ENCODE results near the gene RAPGEF4. TPM values are rescaled to one million over a fixed set of nuclear protein-coding genes. Genes with fewer than 3 reads are reported as not detected.

Gene RAPGEF4
- total RNA-seq, 1 donor from 2014 or later: 0.91 TPM

- DNase-seq (ENCODE audit: low spot score): peak; percentile 44
- Mint-ChIP-seq H3K27ac (peak within 1 kb of the TSS; percentile 75), H3K36me3 (ENCODE audit: low read depth) (peaks cover 6% of the 10 kb centered on the region), H3K4me3 (ENCODE audit: low read depth) (peak within 1 kb of the TSS; percentile 82), H3K4me1 (ENCODE audit: low read depth) (peaks cover 29% of the 10 kb centered on the region), H3K9me3 (no peaks in the 10 kb centered on the region), H3K27me3 (ENCODE audit: low read depth) (peaks cover 30% of the 10 kb centered on the region)
- intact Hi-C loops (cut with micrococcal nuclease): loop anchor here (1.0 to 5.0 kb wide), 3 partner anchors 57 to 134 kb away; no protein-coding TSS in a partner anchor
These were observed 340.3 kb downstream of the RAPGEF4 start, which contains the start of gene MAP3K20 for GRCh38 chr2:173075781-173076580. MAP3K20 (plus strand) TSS chr2:173075846; CDS start chr2:173091032, 15,186 bp downstream.

GRCh38 chr2:173076581-173077345 is 341.1 kb downstream of the RAPGEF4 start:
- H3K27me3 Mint-ChIP-seq (ENCODE audit: low read depth): peaks cover 31% of the 10 kb centered on the region
- H3K36me3 Mint-ChIP-seq (ENCODE audit: low read depth): peaks cover 11% of the 10 kb centered on the region
- peaks cover 29% of the 10 kb centered on the region for H3K4me1 Mint-ChIP-seq (ENCODE audit: low read depth)
- H3K9me3 Mint-ChIP-seq: no peaks in the 10 kb centered on the region
- H3K4me3 Mint-ChIP-seq (ENCODE audit: low read depth): peak overlapping the region; percentile 82
- DNase-seq (ENCODE audit: low spot score): no peak
- intact Hi-C loops (cut with micrococcal nuclease): loop anchor here (1.0 to 5.0 kb wide), 3 partner anchors 56 to 134 kb away; no protein-coding TSS in a partner anchor
- H3K27ac Mint-ChIP-seq: peak overlapping the region; percentile 75

- no peak overlapping the region for H3K27ac Mint-ChIP-seq
- H3K4me3 Mint-ChIP-seq (ENCODE audit: low read depth): peak overlapping the region; percentile 82
- peaks cover 29% of the 10 kb centered on the region for H3K4me1 Mint-ChIP-seq (ENCODE audit: low read depth)
- peaks cover 25% of the 10 kb centered on the region for H3K27me3 Mint-ChIP-seq (ENCODE audit: low read depth)
- peaks cover 17% of the 10 kb centered on the region for H3K36me3 Mint-ChIP-seq (ENCODE audit: low read depth)
- DNase-seq (ENCODE audit: low spot score): no peak
- no peaks in the 10 kb centered on the region for H3K9me3 Mint-ChIP-seq
- intact Hi-C loops (cut with micrococcal nuclease): loop anchor here (2.0 to 5.0 kb wide), 2 partner anchors 55 to 75 kb away; no protein-coding TSS in a partner anchor
These were observed 342.0 kb downstream of the RAPGEF4 start for GRCh38 chr2:173077506-173078177.

- H3K4me3 Mint-ChIP-seq (ENCODE audit: low read depth): no peak overlapping the region
- DNase-seq (ENCODE audit: low spot score): no peak
- intact Hi-C loops (cut with micrococcal nuclease): loop anchor here (5.0 kb wide), 1 partner anchor 73 kb away; no protein-coding TSS in a partner anchor
- H3K27ac Mint-ChIP-seq: no peak overlapping the region
- no peaks in the 10 kb centered on the region for H3K9me3 Mint-ChIP-seq
- peaks cover 17% of the 10 kb centered on the region for H3K36me3 Mint-ChIP-seq (ENCODE audit: low read depth)
- peaks cover 29% of the 10 kb centered on the region for H3K4me1 Mint-ChIP-seq (ENCODE audit: low read depth)
- peaks cover 22% of the 10 kb centered on the region for H3K27me3 Mint-ChIP-seq (ENCODE audit: low read depth)
These were observed 343.5 kb downstream of the RAPGEF4 start for GRCh38 chr2:173079141-173079540.

- peaks cover 17% of the 10 kb centered on the region for H3K36me3 Mint-ChIP-seq (ENCODE audit: low read depth)
- intact Hi-C loops (cut with micrococcal nuclease): loop anchor here (5.0 kb wide), 1 partner anchor 72 kb away; no protein-coding TSS in a partner anchor
- no peaks in the 10 kb centered on the region for H3K9me3 Mint-ChIP-seq
- peaks cover 22% of the 10 kb centered on the region for H3K4me1 Mint-ChIP-seq (ENCODE audit: low read depth)
- DNase-seq (ENCODE audit: low spot score): no peak
- no peak overlapping the region for H3K27ac Mint-ChIP-seq
- no peak overlapping the region for H3K4me3 Mint-ChIP-seq (ENCODE audit: low read depth)
- H3K27me3 Mint-ChIP-seq (ENCODE audit: low read depth): peaks cover 21% of the 10 kb centered on the region
These were observed 344.6 kb downstream of the RAPGEF4 start for GRCh38 chr2:173079973-173080860.

- H3K4me3 Mint-ChIP-seq (ENCODE audit: low read depth): no peak overlapping the region
- intact Hi-C loops (cut with micrococcal nuclease): no loop called here
These were observed 351.0 kb downstream of the RAPGEF4 start for GRCh38 chr2:173086518-173087213.

GRCh38 chr2:173087214-173087581 is 351.6 kb downstream of the RAPGEF4 start:
- Mint-ChIP-seq H3K4me3 (ENCODE audit: low read depth) (no peak overlapping the region), H3K9me3 (no peaks in the 10 kb centered on the region), H3K36me3 (ENCODE audit: low read depth) (peaks cover 6% of the 10 kb centered on the region), H3K27me3 (ENCODE audit: low read depth) (peaks cover 22% of the 10 kb centered on the region), H3K4me1 (ENCODE audit: low read depth) (no peaks in the 10 kb centered on the region), H3K27ac (no peak overlapping the region)
- intact Hi-C loops (cut with micrococcal nuclease): no loop called here
- no peak for DNase-seq (ENCODE audit: low spot score)

More at GRCh38 chr2:173086518-173087213, 351.0 kb downstream of the RAPGEF4 start:
- no peak for DNase-seq (ENCODE audit: low spot score)
- Mint-ChIP-seq H3K36me3 (ENCODE audit: low read depth) (peaks cover 6% of the 10 kb centered on the region), H3K4me1 (ENCODE audit: low read depth) (no peaks in the 10 kb centered on the region), H3K27ac (no peak overlapping the region), H3K9me3 (no peaks in the 10 kb centered on the region), H3K27me3 (ENCODE audit: low read depth) (peaks cover 21% of the 10 kb centered on the region)

GRCh38 chr2:173087793-173088496 is 352.3 kb downstream of the RAPGEF4 start:
- Mint-ChIP-seq H3K27me3 (ENCODE audit: low read depth) (peaks cover 19% of the 10 kb centered on the region), H3K4me3 (ENCODE audit: low read depth) (no peak overlapping the region), H3K9me3 (no peaks in the 10 kb centered on the region), H3K27ac (no peak overlapping the region), H3K36me3 (ENCODE audit: low read depth) (peaks cover 9% of the 10 kb centered on the region), H3K4me1 (ENCODE audit: low read depth) (peaks cover 2% of the 10 kb centered on the region)
- intact Hi-C loops (cut with micrococcal nuclease): no loop called here
- no peak for DNase-seq (ENCODE audit: low spot score)

- Mint-ChIP-seq H3K4me1 (ENCODE audit: low read depth) (peaks cover 5% of the 10 kb centered on the region), H3K9me3 (no peaks in the 10 kb centered on the region), H3K36me3 (ENCODE audit: low read depth) (peaks cover 16% of the 10 kb centered on the region), H3K27ac (no peak overlapping the region), H3K27me3 (ENCODE audit: low read depth) (peaks cover 10% of the 10 kb centered on the region), H3K4me3 (ENCODE audit: low read depth) (no peak overlapping the region)
- DNase-seq (ENCODE audit: low spot score): no peak
- intact Hi-C loops (cut with micrococcal nuclease): loop anchor here (5.0 kb wide), 1 partner anchor 122 kb away; no protein-coding TSS in a partner anchor
These were observed 354.7 kb downstream of the RAPGEF4 start for GRCh38 chr2:173090276-173090877.

GRCh38 chr2:173090973-173091660 is 355.5 kb downstream of the RAPGEF4 start:
- Mint-ChIP-seq H3K4me1 (ENCODE audit: low read depth) (peaks cover 5% of the 10 kb centered on the region), H3K27ac (no peak overlapping the region), H3K27me3 (ENCODE audit: low read depth) (peaks cover 10% of the 10 kb centered on the region), H3K36me3 (ENCODE audit: low read depth) (peaks cover 17% of the 10 kb centered on the region), H3K4me3 (ENCODE audit: low read depth) (no peak overlapping the region), H3K9me3 (no peaks in the 10 kb centered on the region)
- no peak for DNase-seq (ENCODE audit: low spot score)
- intact Hi-C loops (cut with micrococcal nuclease): loop anchor here (5.0 kb wide), 1 partner anchor 121 kb away; no protein-coding TSS in a partner anchor
